Stimulated activated CD8-positive, alpha-beta memory T cell treated with anti-CD3 and anti-CD28 coated beads, Interleukin-7, amount 100 ng/mL, for 24 hours (primary cell): ENCODE data around the gene TAF10.

Source experiments
- DNase-seq: peaks from one replicate; pipeline ENCODE4 v3.0.0-alpha.2; 2020; ENCODE audit warnings: low read depth

Gene TAF10

GRCh38 chr11:6640036-6640984 lies 28.3 kb upstream of the TAF10 start:
- DNase-seq = no peak

- no peak for DNase-seq
Measured at GRCh38 chr11:6638429-6638828, 26.4 kb upstream of the TAF10 start.

DNA sequence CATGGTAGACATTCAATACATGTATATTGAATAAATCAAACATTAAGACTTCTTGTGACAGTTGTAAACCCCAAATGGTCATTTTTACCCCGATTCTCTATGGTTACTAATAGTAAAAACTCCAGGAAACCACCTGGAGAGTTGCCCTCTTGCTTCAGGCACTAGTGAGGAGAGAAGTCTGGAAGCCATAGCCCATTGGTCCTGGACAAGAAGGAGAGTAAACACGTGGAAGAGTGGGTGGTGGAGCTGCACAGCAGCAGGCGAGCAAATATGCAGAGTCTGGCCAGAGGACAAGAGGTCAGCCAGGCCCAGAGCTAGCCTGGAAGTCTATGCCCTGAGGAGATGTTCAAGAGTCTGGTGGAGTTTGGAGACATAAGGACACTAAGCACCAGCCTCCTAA lies 25.9 kb upstream of the TAF10 start:
- no peak for DNase-seq

DNA sequence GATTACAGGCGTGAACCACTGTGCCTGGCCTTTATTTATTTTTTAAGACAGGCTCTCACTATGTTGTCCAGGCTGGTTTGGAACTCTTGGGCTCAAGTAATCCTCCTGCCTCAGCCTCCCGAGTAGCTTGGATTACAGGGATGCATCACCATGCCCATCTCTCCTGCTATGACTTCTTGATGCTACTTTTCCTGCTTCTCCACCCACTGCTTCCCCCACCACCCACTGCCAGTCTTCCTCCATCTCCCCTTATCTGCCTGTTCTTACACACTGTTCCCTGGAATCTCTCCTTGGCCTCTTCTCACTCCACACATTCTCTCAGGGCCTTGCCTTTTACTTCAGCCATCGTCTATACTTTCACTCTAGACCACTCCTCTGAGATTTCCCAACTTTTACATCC lies 24.5 kb upstream of the TAF10 start:
- DNase-seq = no peak

DNA sequence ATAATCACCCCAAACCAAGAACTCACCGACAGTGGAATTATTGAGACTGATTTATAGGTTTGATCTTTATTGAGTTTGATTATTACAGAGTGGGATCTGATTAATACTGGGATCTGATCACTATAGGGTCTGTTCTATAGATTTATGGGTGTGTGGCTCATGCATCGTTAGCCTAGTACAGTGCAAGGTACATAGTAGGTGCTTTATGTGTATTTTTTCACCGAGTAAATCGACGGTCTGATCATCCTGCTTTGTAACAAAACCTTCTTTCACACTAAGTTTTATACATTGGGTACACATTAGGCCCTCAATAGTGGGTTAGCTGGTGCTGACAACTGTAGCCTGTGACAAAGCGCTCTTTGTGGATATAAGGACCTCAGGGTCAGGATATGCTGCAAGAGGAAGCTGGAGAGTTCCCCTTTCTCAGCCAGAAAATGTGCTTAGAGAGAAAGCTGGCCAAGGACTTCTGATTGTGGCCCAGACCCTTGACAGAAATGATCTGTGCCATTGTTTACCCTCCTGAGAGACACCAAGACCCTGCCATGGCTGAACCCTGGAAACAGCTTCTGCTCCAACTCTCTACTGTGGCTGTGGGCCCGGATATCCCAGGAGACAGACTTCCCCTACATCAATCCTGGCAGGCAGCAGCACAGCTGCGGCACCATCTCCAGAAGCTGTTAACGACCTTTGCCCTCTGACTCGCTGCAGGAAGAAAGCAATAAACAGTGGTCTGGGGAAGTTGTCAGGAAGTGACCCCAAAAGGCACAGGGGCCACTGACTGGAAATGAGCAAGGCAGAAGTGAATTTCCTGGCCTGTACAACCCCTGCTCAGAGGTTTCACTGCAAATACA lies 23.3 kb upstream of the TAF10 start:
- DNase-seq = no peak

- no peak for DNase-seq
Measured at GRCh38 chr11:6634534-6634933, 22.5 kb upstream of the TAF10 start.

- no peak for DNase-seq
Measured at GRCh38 chr11:6633422-6634408, 21.7 kb upstream of the TAF10 start.

DNA sequence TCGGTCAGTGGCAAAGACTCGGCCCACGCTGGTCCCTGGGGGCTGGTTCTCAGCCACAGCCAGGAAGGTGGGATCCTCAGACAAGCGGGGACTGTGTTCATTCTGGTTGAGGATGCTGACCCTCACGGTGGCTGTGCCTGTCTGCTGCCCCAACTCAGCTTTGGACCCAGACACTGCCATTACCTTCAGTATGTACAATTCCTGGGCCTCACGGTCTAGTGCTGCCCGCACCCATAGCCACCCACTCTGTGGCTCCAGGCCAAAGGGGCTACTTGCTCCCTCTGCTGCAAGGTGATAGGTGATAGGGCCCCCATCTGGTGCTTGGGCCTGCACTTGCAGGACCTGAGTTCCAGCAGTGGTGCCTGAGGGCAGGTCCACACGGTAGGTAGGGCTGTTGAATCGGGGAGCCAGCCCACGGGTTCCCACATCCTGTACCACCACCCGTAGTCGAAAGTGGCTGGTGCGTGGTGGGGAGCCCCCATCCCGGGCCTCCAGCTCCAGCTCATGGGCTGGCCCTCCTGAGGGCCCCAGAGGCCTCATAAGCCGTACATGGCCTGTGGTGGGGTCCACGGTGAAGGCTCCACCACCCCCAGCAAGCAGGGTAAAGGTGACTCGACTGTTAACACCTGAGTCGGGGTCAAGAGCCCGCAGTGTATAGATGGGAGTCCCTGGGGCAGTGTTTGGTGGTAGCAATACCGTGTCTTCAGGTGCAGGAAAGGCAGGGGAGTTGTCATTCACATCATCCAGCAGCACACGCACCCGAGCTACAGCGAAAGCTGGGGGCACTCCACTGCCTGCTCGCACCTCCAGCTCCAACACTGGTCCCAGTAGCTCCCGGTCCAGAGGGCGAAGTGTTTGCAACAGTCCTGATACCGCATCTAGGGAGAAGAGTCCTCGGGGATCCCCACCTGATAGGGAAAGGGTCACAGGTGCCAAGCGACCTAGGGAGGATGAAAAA lies 20.4 kb upstream of the TAF10 start:
- no peak for DNase-seq

GRCh38 chr11:6631361-6631890 lies 19.4 kb upstream of the TAF10 start:
- no peak for DNase-seq

DNA sequence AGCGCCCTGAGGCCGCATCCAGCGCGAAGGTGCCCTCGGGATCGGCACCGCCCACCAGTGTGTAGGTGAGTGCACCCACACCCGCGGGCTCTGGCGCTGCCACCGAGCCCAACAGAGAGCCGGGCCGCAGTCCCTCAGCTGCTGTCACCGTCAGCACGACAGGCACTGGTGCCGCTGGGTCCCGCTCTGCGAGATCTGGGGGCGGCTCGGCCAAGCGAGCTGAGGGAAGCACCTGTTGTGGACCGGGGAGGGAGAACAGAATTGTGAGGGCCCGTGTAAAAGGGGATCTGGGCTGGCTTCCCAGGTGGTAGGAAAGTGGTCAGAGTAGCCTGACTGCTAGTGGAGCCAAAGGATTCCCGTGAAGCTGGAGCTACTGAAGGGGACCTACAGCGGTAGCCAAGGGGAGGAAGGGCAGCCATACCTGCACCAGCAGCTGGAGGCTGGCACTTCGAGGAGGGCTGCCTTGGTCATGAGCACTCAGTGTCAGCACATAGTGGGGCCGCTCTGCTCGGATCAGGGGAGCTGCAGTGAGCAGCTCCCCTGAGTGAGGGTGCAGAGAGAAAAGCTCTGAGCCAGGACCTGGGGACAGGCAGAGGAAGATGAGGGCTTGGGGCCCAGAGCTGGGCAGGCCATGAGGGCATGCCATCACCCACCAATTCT lies 18.7 kb upstream of the TAF10 start:
- no peak for DNase-seq

DNA sequence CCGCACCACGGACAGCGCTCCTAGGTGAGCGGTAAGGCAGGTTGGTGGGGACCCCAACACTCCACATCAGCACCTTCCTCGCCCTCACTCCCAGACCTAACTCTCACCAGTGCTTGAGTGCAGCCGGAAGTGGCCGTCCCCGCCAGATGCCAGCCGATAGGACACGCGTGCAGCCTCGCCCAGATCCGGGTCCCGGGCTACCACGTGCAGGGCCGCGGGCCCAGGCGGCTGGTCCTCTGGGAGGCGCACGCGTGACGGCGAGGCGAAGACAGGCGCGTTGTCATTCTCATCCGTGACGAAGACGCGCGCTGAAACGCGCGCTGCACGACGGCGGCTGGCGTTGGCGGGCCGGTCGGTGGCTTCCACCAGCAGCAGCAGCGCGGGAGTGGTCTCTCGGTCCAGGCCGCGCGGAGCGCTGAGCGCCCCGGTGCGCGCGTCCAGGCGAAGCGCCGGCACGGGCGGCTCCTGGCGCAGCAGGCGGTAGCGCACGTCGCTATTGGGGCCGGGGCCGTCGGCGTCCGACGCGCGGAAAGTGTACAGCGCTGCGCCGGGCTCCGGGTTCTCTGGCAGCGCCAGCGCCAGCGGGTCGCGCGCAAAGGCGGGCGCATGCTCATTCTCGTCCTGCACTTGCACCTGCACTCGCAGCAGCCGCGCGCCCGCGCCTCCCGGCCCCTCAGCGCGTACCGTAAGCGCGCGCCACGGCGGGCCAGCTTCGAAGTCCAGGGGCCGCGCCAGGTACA lies 18.0 kb upstream of the TAF10 start:
- DNase-seq = no peak

- DNase-seq = no peak
Measured at GRCh38 chr11:6629573-6629891, 17.5 kb upstream of the TAF10 start.

GRCh38 chr11:6628526-6628925 lies 16.5 kb upstream of the TAF10 start:
- DNase-seq = no peak

DNA sequence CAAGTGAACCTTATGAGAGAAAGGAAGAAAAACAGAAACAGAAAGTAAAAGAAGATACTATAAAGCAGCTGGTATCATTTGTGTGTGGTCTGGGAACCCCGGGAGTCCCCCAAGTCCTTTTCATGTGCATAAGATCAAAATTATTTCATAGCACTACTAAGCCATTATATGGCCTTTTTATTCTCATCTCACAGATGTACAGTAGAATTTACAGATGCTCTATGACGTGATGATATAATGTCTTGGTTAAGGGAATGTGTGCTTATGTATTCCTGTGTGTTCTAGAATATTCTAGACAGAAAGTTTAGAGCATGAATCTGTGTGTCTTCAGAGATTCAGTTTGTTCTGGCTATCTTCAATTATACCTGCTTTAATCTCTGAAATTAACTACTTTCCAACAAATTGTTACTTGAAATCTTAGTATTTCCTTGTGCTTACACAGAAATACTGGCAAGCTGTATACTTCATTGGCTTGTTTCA lies 15.8 kb upstream of the TAF10 start:
- DNase-seq = no peak

DNA sequence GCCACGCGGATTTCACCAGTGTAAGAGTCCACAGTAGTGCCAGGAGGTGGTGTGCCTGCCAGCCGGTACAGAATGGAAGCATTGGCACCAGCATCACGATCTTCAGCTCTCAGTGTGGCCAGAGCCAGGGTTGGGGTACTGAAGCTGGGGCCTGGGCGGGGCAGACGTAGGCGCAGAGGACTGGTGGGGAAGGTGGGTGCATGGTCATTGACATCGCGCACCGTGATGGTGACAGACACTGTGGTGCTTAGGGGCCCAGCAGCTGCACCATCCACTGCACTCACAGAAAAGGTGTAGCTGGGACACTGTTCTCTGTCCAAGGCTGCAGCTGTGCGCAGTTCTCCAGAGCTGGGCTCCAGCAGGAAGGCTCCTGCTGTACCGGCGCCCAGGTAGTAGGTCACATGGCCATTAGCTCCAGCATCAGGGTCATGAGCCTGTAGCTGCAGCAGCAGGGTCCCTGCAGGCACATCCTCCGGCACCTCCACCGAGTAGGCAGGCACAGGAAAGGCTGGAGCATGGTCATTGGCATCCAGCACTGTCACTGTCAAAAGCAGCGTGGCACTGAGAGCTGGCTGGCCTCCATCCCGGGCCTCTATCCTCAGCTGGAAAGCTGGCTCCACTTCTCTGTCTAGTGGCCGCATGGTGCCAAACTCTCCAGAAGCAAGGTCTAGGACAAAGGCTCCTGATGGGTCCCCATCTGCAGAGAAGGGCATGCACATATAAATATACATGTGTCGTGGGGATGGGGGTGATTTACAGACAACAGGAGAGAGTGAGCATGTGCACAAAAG lies 15.2 kb upstream of the TAF10 start:
- no peak for DNase-seq

GRCh38 chr11:6625832-6626420 lies 13.9 kb upstream of the TAF10 start:
- DNase-seq = no peak

GRCh38 chr11:6625156-6625831 lies 13.3 kb upstream of the TAF10 start:
- no peak for DNase-seq
